Measurements from ENCODE around the gene CUEDC1. TPM values are rescaled to one million over a fixed set of nuclear protein-coding genes. Genes with fewer than 3 reads are reported as not detected.

CUEDC1 gene
- total and polyA plus RNA-seq, 5 donors = 41.0 to 60.5 (median 54.7) TPM

DNA sequence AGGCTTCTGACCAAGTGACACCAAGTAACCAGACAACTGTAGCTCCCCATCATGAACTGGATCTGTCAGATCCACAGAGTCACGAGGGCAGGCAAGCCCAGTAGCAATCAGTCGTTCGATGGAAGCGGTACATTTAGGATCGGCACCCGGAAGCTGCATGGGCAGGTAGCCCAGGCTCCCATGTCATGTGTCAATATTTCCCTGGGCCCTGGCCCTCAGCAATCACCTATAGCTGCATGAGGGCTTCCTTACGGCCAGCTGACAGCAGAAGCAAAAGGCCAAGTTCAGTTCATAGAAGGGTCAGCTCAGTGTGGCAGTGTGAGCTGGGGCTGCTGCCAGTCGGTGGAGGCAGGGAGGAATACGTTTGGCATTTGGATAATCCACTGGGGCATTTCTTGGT is 137.1 kb downstream of the CUEDC1 start:
- Histone ChIP-seq H3K4me1 (ENCODE audit: control insufficient read depth, insufficient read depth, low read length) (no peaks in the 10 kb centered on the region), H3K9me3 (ENCODE audit: control insufficient read depth, low read length) (no peaks in the 10 kb centered on the region), H3K27ac (ENCODE audit: low read length) (no peak overlapping the region), H3K4me3 (ENCODE audit: low read length) (no peak overlapping the region), H3K27me3 (ENCODE audit: control insufficient read depth, insufficient read depth) (no peaks in the 10 kb centered on the region)
- no peak for DNase-seq
- ATAC-seq = no peak
- intact Hi-C loops (cut with DNase I) = no loop called here
- 82% methylated on average over 9 of the region's 9 CpGs for WGBS

DNA sequence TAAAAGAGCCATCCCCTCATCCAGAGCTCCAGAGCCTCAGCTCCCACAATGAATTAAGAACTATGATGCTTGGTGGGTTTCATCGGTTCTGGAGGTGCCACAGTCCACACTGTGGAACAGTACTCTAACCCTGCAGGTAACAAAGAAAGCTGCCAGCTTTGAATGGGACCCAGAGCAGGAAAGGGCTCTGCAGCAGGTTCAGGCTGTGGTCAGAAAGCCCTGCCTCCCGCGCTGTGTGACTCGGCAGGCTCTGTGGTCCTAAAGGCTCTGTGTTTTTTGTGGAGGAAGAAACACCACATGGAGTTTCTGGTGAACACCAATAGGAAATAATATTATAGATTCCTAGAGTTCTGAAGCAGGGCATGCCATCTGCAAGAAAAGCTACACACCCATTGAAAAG is 137.9 kb downstream of the CUEDC1 start:
- H3K9me3 ChIP-seq (ENCODE audit: control insufficient read depth, low read length) = no peaks in the 10 kb centered on the region
- intact Hi-C loops (cut with DNase I) = no loop called here
- no peaks in the 10 kb centered on the region for H3K4me1 ChIP-seq (ENCODE audit: control insufficient read depth, insufficient read depth, low read length)
- H3K27ac ChIP-seq (ENCODE audit: low read length) = no peak overlapping the region
- DNase-seq = no peak
- no peak overlapping the region for H3K4me3 ChIP-seq (ENCODE audit: low read length)
- no peaks in the 10 kb centered on the region for H3K27me3 ChIP-seq (ENCODE audit: control insufficient read depth, insufficient read depth)
- 91% methylated on average over 4 of the region's 4 CpGs for WGBS
- ATAC-seq = no peak

DNA sequence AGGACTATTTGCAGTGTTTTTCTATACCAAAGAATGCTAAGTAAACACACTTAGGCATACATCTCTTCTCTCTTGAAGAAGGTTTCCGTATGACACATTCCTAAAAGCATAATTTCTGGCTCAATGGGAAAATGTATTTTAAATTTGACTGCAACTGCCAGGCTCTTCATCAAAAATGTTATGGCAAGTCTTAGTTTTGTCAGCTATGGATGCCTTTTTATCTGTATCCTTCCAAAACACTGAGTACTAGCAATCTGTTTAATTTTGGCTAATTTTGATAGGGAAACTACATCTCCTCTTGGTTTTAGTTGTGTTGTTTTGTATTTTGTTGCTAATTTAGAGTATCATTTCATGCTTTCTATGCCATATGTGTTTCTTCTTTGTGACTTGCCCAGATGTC is 140.8 kb downstream of the CUEDC1 start:
- no peak overlapping the region for H3K27ac ChIP-seq (ENCODE audit: low read length)
- WGBS = 92% methylated on average over 1 of the region's 1 CpG

DNA sequence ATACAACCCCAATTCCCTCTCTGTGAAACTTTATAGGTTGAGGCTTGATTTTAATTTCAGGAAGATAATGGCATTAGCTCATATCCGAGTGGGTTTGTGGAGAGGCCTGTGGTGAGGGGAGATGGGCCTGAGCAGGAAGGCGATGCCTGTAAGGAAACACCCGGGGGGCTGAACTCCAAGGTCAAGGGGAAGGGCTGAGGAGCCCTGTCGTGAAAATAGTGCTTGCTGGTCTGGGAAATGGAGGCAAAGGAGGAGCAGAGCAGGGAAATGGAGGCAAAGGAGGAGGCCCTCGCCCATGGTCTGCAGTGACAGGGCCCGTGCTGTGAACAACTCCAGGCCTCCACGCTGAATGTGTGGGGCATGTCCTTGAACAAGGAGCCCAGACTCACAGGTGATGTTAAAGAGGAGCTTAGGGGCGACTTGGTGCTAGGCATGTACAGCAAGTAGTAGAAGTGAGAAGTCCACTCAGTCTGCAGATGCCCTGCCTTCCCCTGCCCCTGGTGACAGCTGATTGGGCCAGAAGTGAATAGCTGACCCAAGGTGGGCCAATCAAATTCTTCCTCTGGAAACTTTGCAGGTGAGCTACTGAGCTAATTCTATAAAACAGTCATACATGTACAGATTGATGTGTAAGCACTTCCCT is 143.5 kb downstream of the CUEDC1 start:
- no peak for DNase-seq
- no peaks in the 10 kb centered on the region for H3K27me3 ChIP-seq (ENCODE audit: control insufficient read depth, insufficient read depth)
- H3K9me3 ChIP-seq (ENCODE audit: control insufficient read depth, low read length) = no peaks in the 10 kb centered on the region
- intact Hi-C loops (cut with DNase I) = no loop called here
- peaks cover 6% of the 10 kb centered on the region for H3K4me1 ChIP-seq (ENCODE audit: control insufficient read depth, insufficient read depth, low read length)
- 62% methylated on average over 8 of the region's 8 CpGs for WGBS
- no peak overlapping the region for H3K4me3 ChIP-seq (ENCODE audit: low read length)
- no peak for ATAC-seq
- no peak overlapping the region for H3K27ac ChIP-seq (ENCODE audit: low read length)

More for the DNA sequence above, 140.8 kb downstream of the CUEDC1 start:
- DNase-seq (no peak), ATAC-seq (no peak)
- Histone ChIP-seq H3K4me1 (ENCODE audit: control insufficient read depth, insufficient read depth, low read length) (peaks cover 6% of the 10 kb centered on the region), H3K27me3 (ENCODE audit: control insufficient read depth, insufficient read depth) (no peaks in the 10 kb centered on the region), H3K4me3 (ENCODE audit: low read length) (no peak overlapping the region), H3K9me3 (ENCODE audit: control insufficient read depth, low read length) (no peaks in the 10 kb centered on the region)
- intact Hi-C loops (cut with DNase I) = no loop called here

Other genes starting within 250 kb of the CUEDC1 start
- gene CCDC182, start 210.1 kb downstream of the CUEDC1 start, total RNA-seq = not detected
- gene CCDC182, start 210.1 kb downstream of the CUEDC1 start, polyA plus RNA-seq = not detected
- 10 to 100 TPM; 50.9 to 68.3 (median 61.1) TPM for gene MRPS23, start 105.4 kb downstream of the CUEDC1 start, total RNA-seq
- 54.7 TPM for gene MRPS23, start 105.4 kb downstream of the CUEDC1 start, polyA plus RNA-seq
- 10 to 100 TPM; 67.4 to 74.6 (median 68.5) TPM for gene VEZF1, start 32.8 kb upstream of the CUEDC1 start, total RNA-seq
- 20.0 TPM for gene VEZF1, start 32.8 kb upstream of the CUEDC1 start, polyA plus RNA-seq
- gene SRSF1, start 51.8 kb upstream of the CUEDC1 start, total RNA-seq = 100 to 1,000 TPM in 3 of 4 donors, 10 to 100 TPM in 1; 97.9 to 132 (median 126) TPM
- gene SRSF1, start 51.8 kb upstream of the CUEDC1 start, polyA plus RNA-seq = 58.9 TPM
- 10 to 100 TPM; 58.1 to 73.0 (median 67.4) TPM for gene DYNLL2, start 128.0 kb upstream of the CUEDC1 start, total RNA-seq
- 73.4 TPM for gene DYNLL2, start 128.0 kb upstream of the CUEDC1 start, polyA plus RNA-seq
- gene OR4D1, start 193.0 kb upstream of the CUEDC1 start, total RNA-seq = not detected
- not detected for gene OR4D1, start 193.0 kb upstream of the CUEDC1 start, polyA plus RNA-seq
- not detected for gene OR4D2, start 211.6 kb upstream of the CUEDC1 start, total RNA-seq
- gene OR4D2, start 211.6 kb upstream of the CUEDC1 start, polyA plus RNA-seq = not detected
- gene EPX, start 237.3 kb upstream of the CUEDC1 start, total RNA-seq = not detected
- gene EPX, start 237.3 kb upstream of the CUEDC1 start, polyA plus RNA-seq = not detected

All from right cardiac atrium (tissue), 5 donors.